ENCODE data around the gene FAM151B.

The FAM151B gene

GRCh38 chr5:80592105-80592504, 104.2 kb downstream of the FAM151B start:
- no peak for DNase-seq

Data from NCI-H526 (cell line).